Measurements from ENCODE around the gene TTC31.
A peak's percentile ranks its signal among the peaks of the same experiment; 100 is the strongest.

The TTC31 gene

DNA sequence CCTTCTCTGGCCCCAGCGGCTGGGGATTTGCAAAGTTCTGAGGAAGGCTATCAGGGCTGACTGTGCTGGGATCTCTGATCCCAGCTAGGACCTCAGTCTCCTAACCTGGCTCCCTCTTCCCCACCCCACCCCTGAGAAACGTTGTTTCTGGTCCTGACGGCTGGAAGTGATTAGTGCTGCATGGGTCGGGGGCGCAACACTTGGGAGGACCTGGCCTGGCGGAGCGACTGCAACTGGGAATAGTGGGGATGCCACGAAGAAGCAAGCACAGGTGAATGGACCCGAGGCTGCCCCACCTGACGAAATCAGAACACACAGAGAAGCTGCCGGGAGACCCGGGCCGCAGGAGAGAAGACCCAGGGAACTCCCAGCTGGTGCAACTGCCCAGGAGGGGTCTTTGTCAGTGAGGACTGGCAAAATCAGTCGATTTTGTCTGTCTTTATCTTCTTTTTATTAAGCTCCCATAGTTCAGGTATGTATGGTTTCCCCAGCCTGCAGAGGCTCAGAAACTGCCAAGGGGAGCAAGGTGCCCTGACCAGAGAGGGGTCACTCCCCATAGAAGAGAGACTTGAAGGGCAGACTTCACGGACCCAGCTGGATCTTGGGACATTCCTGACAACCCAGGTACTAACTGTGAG lies 17.2 kb downstream of the TTC31 start:
- no peak overlapping the region for H3K4me3 ChIP-seq (ENCODE audit: low read length)
- TF ChIP-seq, protein P1, sequence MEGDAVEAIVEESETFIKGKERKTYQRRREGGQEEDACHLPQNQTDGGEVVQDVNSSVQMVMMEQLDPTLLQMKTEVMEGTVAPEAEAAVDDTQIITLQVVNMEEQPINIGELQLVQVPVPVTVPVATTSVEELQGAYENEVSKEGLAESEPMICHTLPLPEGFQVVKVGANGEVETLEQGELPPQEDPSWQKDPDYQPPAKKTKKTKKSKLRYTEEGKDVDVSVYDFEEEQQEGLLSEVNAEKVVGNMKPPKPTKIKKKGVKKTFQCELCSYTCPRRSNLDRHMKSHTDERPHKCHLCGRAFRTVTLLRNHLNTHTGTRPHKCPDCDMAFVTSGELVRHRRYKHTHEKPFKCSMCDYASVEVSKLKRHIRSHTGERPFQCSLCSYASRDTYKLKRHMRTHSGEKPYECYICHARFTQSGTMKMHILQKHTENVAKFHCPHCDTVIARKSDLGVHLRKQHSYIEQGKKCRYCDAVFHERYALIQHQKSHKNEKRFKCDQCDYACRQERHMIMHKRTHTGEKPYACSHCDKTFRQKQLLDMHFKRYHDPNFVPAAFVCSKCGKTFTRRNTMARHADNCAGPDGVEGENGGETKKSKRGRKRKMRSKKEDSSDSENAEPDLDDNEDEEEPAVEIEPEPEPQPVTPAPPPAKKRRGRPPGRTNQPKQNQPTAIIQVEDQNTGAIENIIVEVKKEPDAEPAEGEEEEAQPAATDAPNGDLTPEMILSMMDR (IDR thresholded peaks at IDR 0.05; ENCODE audit: insufficient read depth, low read depth, low read length, missing control alignments): no peak
- DNase-seq (ENCODE audit: low read depth): no peak

DNA sequence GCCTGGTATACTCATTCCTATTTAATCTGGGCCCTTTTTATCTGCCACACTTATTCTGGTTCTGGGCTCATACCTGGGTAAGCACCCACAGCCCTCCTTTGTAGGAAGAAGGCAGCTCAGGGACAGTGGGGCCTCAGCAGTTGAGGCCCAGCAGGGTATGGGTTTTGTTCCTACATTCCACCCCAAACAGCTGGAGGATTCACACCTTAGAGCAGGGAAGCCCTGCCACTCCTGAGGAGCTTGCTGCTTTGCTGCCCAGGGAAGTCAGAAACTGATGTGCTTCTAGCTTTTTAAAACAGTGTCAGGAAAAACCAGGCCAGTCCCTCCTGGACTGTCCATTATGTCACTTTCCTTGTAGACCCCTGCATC lies 17.7 kb downstream of the TTC31 start:
- DNase-seq (ENCODE audit: low read depth): no peak
- no peak overlapping the region for H3K4me3 ChIP-seq (ENCODE audit: low read length)
- TF ChIP-seq, protein P1 (IDR thresholded peaks at IDR 0.05; ENCODE audit: insufficient read depth, low read depth, low read length, missing control alignments): no peak

DNA sequence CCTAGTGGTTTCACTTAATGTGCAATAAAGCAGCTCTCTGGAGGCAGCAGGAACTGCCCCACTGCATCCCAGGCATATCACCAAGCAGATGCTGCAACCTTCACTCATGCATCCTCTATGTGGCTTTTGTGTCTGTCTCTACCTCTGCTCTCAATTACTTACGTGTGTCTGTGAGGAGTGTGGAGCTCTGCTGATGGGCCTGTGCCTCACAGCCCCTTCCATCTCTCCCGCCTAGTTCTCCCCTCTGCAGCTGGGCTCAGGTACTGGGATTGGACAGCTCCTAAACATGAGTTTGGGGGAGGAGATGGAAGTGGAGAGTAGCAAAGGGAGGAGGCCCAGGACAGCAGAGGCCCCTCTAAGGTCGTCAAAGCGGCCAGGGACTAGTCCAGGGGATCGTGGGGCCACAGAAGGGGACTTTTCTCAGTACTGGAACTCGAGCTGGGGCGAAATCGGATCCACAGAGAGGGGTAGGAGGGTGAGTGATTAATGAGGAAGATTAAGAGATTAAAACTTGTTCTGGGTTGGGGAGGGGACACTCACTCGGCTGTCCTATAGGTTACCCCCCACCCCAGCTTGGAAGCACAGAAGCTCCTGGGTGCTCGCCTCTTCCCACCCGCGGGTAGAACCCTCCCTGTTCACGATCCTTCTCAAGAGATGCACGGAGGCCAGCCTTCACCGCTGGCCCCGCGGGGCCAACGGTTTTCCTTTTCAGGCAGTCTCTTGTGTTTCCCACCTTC lies 18.6 kb downstream of the TTC31 start:
- no peak overlapping the region for H3K4me3 ChIP-seq (ENCODE audit: low read length)
- DNase-seq (ENCODE audit: low read depth): no peak
- TF ChIP-seq, protein P1 (IDR thresholded peaks at IDR 0.05; ENCODE audit: insufficient read depth, low read depth, low read length, missing control alignments): no peak

DNA sequence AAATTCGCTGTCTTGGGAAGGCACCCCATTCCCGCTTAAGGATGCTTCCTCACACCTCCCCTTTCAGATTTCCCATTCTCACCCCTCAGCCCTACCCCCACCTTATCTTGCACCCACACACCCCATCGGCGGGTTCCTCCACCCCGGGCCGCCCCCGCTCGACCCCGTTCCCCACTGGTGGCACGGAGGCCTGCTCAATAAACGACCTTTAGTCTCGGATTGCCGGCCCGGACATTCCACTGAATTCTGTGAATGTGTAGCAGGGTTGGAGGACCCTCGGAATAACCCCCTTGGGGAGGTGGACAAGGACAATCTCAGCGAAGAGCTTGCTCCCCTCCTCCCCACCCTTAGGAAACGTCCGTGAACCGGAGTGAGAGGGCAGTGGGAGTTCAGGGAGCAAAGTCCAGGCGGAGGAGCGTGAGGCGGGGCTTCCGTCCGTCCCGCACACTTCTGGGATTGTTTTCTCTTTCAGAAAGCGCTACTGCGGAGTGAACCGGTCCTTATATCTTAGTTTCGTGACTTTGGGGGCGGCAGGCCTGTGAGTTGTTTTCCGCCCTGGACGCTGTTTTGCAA lies 19.4 kb downstream of the TTC31 start:
- peak overlapping the region; percentile 55 for H3K4me3 ChIP-seq (ENCODE audit: low read length)
- no peak for DNase-seq (ENCODE audit: low read depth)
- TF ChIP-seq, protein P1 (IDR thresholded peaks at IDR 0.05; ENCODE audit: insufficient read depth, low read depth, low read length, missing control alignments): no peak

DNA sequence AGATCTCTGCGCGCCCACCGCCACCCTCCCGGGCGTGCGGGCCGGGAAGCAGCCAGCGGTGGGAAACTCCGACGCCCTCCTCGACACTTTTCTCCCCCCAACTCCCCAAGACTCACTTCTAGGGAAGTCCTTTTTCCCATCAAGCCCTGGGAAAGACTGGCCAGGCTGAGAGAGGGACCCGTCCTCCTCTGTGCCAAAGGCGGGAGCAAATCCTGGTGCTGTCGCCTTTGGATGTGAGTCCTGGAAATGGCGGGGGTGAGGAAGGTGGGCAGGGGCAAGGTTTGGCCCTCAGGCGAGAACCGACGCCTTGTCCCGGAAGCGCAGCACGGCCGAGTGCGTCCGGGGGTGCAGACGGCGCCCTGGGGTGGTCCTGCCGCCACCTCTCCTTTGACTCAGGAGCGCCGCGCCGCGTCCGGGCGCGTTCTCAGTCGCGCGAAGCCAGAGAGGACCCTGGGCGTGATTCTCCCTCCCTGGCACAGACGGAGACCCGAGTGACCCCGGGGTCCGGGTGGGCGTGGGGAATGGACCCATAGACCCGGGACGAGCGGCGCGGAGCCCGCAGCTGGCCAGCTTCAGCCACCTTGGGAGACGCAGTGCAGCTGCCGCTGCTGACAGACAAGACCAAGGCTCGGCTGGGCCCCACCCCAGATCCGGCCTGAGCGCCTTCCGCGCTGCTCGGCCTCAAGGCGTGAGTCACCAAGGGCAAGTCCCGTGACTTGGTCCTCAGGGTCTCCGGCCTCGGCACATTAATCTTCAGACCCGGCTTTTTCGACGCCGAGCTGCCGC lies 20.0 kb downstream of the TTC31 start:
- H3K4me3 ChIP-seq (ENCODE audit: low read length): peak overlapping the region; percentile 55
- TF ChIP-seq, protein P1 (IDR thresholded peaks at IDR 0.05; ENCODE audit: insufficient read depth, low read depth, low read length, missing control alignments): peak; percentile 26
- DNase-seq (ENCODE audit: low read depth): peak; percentile 77

DNA sequence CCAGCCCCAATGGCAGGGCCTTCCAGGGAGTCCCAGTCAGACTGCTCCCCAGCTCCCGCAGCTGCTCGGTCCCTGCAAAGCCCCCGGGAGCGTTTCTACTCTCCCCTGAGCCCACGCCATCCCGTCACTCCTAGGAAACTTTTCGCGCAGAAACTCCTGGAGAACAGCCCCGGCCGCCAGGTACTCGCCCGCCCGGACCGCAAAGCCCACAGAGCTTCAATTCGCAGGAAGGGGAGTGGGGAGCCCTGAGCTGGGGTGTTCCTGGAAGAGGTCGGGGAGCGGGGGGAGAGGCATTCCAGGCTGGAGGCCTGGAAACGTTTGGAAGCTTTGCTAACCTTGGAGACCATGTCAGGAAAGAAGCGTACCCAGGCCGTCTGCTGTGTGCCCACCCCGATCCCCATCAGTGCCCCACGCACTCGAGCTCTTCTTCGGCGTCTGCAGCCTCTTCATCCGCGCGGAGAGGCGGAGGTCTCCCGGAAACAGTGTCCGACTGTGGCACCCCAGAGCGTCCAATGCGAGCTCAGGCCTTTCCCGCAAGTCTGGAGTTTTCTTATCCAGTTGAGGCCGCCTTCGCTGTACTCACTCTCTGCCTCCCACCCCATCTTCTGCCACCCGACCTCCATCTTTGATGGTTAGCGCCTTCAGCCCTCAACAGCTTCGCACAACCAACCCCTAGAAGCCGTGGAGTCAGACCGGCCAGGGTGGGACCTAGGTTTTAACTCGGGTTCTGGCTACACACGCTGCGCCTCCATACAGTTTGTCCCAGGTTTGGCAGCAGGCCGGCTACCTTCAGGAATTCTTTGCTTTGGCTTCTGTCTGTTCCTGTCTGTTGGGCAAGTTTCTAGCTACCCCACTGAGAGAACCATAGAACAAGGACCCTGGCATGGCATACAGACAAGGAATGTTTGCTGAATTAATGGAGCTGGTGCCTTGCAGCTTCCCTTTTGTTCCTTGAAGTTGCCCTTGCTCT lies 20.9 kb downstream of the TTC31 start:
- TF ChIP-seq, protein P1 (IDR thresholded peaks at IDR 0.05; ENCODE audit: insufficient read depth, low read depth, low read length, missing control alignments): no peak
- DNase-seq (ENCODE audit: low read depth): no peak
- peak overlapping the region; percentile 55 for H3K4me3 ChIP-seq (ENCODE audit: low read length)
